NB4 (cell line): ENCODE data around the gene EVI5.

Experiments used
- CTCF ChIP-seq: IDR thresholded peaks from one replicate; pipeline ENCODE4 v1.5.1; 2012; ENCODE audit warnings: low read depth, low read length
- MAX ChIP-seq: IDR thresholded peaks from 2 replicates; pipeline ENCODE4 v1.6.1; 2011; ENCODE audit warnings: low read depth, low read length
- MYC ChIP-seq: IDR thresholded peaks from 2 replicates; pipeline ENCODE4 v1.6.1; 2011; ENCODE audit warnings: low read depth, low read length
- POLR2A ChIP-seq: IDR thresholded peaks from 2 replicates; pipeline ENCODE4 v1.6.1; 2011; ENCODE audit warnings: mild to moderate bottlenecking; ENCODE audit not compliant: insufficient read length; ENCODE audit errors: extremely low read depth

GRCh38 chr1:92511541-92511940 lies 273.4 kb downstream of the EVI5 start:
- TF ChIP-seq POLR2A (no peak), CTCF (no peak), MAX (no peak), MYC (no peak)
